ENCODE data around the gene INPP4B.

The INPP4B gene

DNA sequence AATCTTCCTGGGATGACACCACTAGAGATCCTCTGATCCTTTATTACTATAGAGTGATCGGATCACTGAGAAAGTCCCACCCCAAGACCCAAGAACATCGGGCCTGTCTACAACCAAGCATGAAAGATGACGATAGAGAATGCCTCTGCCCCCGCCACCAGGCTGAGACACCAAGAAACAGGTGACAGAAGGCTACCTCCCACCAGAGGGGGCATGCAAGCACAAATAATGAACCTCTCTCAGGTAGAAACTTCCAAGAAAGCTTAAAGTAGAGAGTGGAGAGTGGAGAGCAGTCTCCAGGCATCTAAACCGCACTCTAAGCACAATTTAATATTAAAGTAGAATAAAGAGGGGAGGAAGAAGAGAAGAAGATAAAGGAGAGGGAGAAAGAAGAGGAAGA lies 402.6 kb downstream of the INPP4B start:
- no peak overlapping the region for H3K4me3 ChIP-seq (ENCODE audit: low read depth, low read length)
- no peak for DNase-seq (ENCODE audit: low read depth)
- no peak for TF ChIP-seq MYC (IDR thresholded peaks at IDR 0.05; ENCODE audit: low read depth, low read length)
- TF ChIP-seq, protein P1, sequence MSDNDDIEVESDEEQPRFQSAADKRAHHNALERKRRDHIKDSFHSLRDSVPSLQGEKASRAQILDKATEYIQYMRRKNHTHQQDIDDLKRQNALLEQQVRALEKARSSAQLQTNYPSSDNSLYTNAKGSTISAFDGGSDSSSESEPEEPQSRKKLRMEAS (IDR thresholded peaks at IDR 0.05; ENCODE audit: low read depth, low read length): no peak
- TF ChIP-seq, protein P2, sequence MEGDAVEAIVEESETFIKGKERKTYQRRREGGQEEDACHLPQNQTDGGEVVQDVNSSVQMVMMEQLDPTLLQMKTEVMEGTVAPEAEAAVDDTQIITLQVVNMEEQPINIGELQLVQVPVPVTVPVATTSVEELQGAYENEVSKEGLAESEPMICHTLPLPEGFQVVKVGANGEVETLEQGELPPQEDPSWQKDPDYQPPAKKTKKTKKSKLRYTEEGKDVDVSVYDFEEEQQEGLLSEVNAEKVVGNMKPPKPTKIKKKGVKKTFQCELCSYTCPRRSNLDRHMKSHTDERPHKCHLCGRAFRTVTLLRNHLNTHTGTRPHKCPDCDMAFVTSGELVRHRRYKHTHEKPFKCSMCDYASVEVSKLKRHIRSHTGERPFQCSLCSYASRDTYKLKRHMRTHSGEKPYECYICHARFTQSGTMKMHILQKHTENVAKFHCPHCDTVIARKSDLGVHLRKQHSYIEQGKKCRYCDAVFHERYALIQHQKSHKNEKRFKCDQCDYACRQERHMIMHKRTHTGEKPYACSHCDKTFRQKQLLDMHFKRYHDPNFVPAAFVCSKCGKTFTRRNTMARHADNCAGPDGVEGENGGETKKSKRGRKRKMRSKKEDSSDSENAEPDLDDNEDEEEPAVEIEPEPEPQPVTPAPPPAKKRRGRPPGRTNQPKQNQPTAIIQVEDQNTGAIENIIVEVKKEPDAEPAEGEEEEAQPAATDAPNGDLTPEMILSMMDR (IDR thresholded peaks at IDR 0.05; ENCODE audit: low read depth, low read length): no peak
- no peak for TF ChIP-seq POLR2A (IDR thresholded peaks at IDR 0.05; ENCODE audit: extremely low read depth, insufficient read length)

DNA sequence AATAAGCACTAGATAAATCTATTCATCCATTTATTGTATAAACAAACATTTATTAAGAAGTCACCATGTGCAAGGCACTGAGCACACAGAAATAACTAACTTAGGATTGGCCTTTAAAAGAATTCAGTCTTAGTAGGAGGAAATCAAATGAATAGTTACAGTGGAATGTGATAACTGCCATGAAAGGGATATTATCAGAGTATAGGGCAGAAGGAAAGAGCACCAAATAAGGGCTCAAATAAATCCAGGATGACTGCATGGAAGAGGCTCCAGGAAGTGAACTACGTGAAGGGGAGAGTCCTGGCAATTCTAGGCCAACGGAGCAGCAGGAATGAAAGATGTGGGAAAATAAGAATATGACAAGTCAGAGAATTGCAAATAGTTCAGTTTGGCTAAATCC lies 406.0 kb downstream of the INPP4B start:
- DNase-seq (ENCODE audit: low read depth): no peak
- H3K4me3 ChIP-seq (ENCODE audit: low read depth, low read length): no peak overlapping the region
- TF ChIP-seq, protein P1 (IDR thresholded peaks at IDR 0.05; ENCODE audit: low read depth, low read length): no peak
- TF ChIP-seq, protein P2 (IDR thresholded peaks at IDR 0.05; ENCODE audit: low read depth, low read length): no peak
- TF ChIP-seq POLR2A (IDR thresholded peaks at IDR 0.05; ENCODE audit: extremely low read depth, insufficient read length) (no peak), MYC (IDR thresholded peaks at IDR 0.05; ENCODE audit: low read depth, low read length) (no peak)

DNA sequence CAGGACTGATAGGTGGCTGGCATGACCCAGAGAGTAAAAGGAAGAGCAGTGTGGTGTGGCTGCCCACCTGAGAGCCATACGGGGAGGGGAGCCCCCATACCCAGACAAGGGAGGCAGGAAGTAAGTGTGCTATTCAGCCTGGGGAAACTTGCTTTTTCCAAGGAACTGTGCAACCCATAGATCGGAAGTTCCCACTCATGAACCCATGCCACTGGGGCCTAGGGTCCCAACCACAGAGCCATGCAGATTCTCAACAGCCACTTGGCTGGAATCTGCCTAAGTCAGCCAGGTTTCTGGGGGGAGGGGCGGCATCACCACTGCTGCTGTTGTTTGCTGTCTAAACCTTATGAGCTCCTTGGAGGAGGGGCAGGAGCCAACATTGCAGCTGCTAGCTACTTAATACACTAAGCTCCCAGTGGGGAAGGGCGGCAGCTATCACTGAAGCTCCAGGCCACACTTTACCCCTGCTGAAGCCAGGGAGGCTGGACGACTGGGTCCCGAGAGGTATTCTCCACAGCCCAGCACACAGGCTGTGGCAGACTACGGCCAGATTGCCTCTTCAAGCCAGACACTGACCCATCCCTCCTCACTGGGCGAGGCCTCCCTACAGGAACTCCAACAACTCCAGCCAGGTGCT lies 410.4 kb downstream of the INPP4B start:
- TF ChIP-seq, protein P1 (IDR thresholded peaks at IDR 0.05; ENCODE audit: low read depth, low read length): no peak
- TF ChIP-seq POLR2A (IDR thresholded peaks at IDR 0.05; ENCODE audit: extremely low read depth, insufficient read length) (no peak), MYC (IDR thresholded peaks at IDR 0.05; ENCODE audit: low read depth, low read length) (no peak)
- TF ChIP-seq, protein P2 (IDR thresholded peaks at IDR 0.05; ENCODE audit: low read depth, low read length): no peak
- DNase-seq (ENCODE audit: low read depth): no peak
- H3K4me3 ChIP-seq (ENCODE audit: low read depth, low read length): no peak overlapping the region

DNA sequence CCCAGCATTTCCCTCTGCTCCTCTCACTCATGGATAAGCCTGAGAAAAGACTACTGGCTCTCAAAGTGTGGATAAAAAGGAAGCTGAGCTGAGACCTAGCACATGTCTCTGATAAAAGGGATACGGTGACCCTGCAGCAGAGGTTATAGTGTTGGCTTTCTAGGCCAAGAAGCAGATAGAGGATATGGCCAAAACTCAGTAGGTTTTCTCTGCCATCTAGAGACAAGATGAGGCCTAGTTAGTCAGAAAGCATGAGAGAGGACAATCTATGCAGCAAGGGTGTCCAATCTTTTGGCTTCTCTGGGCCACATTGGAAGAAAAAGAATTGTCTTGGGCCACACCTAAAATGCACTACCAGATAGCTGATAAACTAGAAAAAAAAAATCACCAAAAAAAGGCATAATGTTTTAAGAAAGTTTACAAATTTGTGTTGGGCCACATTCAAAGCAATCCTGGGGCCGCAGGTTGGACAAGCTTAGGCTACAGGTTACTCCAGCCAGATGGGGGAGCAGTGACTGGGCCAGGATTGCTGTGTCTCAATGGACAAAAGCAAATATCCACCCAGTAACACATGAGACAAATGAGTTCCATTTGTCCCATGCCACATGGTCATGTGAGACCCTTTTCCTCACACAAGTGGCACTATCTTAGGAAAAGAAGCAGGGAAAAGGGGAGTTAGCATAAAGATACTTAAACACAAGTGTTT lies 411.4 kb downstream of the INPP4B start:
- H3K4me3 ChIP-seq (ENCODE audit: low read depth, low read length): no peak overlapping the region
- TF ChIP-seq, protein P2 (IDR thresholded peaks at IDR 0.05; ENCODE audit: low read depth, low read length): no peak
- TF ChIP-seq POLR2A (IDR thresholded peaks at IDR 0.05; ENCODE audit: extremely low read depth, insufficient read length) (no peak), MYC (IDR thresholded peaks at IDR 0.05; ENCODE audit: low read depth, low read length) (no peak)
- TF ChIP-seq, protein P1 (IDR thresholded peaks at IDR 0.05; ENCODE audit: low read depth, low read length): no peak
- DNase-seq (ENCODE audit: low read depth): no peak

DNA sequence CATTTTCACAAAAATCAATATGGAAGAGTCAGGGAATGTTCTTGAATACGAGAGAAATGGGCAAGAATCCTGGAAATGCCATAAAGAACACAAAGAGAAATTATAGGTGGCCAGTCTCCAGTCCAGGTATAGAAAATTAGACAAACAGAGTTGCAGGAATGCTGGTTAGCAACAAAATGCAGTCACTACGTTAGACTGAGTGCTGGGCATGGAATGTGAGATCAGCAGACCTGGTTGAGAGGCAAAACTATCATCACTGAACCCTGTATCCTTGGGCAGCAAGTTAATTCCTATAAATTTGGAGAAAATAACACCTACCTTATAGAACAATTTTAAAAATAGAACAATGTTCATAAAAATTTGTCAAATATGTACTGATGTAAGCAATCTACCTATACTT lies 417.4 kb downstream of the INPP4B start:
- DNase-seq (ENCODE audit: low read depth): no peak
- TF ChIP-seq, protein P2 (IDR thresholded peaks at IDR 0.05; ENCODE audit: low read depth, low read length): no peak
- TF ChIP-seq MYC (IDR thresholded peaks at IDR 0.05; ENCODE audit: low read depth, low read length) (no peak), POLR2A (IDR thresholded peaks at IDR 0.05; ENCODE audit: extremely low read depth, insufficient read length) (no peak)
- TF ChIP-seq, protein P1 (IDR thresholded peaks at IDR 0.05; ENCODE audit: low read depth, low read length): no peak
- H3K4me3 ChIP-seq (ENCODE audit: low read depth, low read length): no peak overlapping the region

Data from NB4 (cell line).